A673 (cell line): ENCODE results near the gene SMC1A.

Experiments
- EZH2 ChIP-seq: fragments of 200-600 bp; sonication (generic); IDR thresholded peaks from 2 replicates; pipeline ENCODE4 v1.6.1; 2017; ENCODE audit warnings: borderline replicate concordance, low read depth, mild to moderate bottlenecking, mixed read lengths, antibody characterized with exemption, low read length; ENCODE audit not compliant: poor library complexity, severe bottlenecking
- TF ChIP-seq, protein P1 (sequence below): fragments of 300-800, 200-600 bp; sonication (generic); conservative IDR thresholded peaks from 2 replicates; pipeline ENCODE4 v1.5.1; 2017; ENCODE audit warnings: low read depth, mild to moderate bottlenecking, antibody characterized with exemption, low read length, moderate library complexity, mixed read lengths

DNA sequence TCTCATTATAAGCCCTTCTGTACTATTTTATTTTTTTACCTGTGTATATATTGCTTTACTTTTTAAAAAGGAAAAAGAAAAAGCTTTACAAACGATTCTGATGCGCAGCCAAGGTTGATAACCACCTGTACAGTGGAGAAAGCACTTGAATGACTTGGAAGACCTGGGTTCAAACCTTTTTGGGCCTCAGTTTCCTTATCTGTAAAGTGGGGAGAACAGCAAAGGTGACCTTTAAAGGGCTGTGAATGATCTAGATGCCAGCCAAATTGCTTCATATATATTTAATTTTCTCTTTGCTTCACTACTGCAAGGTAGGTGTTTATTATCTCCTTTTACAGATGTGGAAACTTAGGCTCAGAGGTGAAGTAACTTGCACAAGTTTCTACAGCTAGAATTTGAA, 45.0 kb downstream of the SMC1A start:
- TF ChIP-seq, protein P1, sequence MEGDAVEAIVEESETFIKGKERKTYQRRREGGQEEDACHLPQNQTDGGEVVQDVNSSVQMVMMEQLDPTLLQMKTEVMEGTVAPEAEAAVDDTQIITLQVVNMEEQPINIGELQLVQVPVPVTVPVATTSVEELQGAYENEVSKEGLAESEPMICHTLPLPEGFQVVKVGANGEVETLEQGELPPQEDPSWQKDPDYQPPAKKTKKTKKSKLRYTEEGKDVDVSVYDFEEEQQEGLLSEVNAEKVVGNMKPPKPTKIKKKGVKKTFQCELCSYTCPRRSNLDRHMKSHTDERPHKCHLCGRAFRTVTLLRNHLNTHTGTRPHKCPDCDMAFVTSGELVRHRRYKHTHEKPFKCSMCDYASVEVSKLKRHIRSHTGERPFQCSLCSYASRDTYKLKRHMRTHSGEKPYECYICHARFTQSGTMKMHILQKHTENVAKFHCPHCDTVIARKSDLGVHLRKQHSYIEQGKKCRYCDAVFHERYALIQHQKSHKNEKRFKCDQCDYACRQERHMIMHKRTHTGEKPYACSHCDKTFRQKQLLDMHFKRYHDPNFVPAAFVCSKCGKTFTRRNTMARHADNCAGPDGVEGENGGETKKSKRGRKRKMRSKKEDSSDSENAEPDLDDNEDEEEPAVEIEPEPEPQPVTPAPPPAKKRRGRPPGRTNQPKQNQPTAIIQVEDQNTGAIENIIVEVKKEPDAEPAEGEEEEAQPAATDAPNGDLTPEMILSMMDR: no peak
- TF ChIP-seq EZH2: no peak
